ENCODE results near the gene SEM1.

DNA sequence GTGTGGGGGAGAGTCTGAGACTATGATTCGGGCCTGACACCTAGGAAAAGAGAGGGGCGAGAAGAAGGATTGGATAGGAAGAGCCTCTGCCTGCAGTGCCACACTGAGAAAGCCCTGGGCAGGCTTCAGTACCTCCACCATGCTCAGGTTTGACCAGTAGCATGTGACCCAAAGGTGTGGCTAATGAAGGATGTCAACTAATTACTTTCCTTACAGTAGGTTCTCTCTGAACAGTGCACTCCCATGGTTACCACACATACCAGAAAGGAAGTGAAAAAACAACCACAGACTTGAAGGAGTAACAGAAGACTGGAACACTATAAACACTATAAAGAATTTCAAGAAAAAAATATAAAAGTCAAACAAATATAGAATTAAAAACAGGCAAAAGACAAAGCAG, 46.2 kb downstream of the SEM1 start:
- TF ChIP-seq, protein P1, sequence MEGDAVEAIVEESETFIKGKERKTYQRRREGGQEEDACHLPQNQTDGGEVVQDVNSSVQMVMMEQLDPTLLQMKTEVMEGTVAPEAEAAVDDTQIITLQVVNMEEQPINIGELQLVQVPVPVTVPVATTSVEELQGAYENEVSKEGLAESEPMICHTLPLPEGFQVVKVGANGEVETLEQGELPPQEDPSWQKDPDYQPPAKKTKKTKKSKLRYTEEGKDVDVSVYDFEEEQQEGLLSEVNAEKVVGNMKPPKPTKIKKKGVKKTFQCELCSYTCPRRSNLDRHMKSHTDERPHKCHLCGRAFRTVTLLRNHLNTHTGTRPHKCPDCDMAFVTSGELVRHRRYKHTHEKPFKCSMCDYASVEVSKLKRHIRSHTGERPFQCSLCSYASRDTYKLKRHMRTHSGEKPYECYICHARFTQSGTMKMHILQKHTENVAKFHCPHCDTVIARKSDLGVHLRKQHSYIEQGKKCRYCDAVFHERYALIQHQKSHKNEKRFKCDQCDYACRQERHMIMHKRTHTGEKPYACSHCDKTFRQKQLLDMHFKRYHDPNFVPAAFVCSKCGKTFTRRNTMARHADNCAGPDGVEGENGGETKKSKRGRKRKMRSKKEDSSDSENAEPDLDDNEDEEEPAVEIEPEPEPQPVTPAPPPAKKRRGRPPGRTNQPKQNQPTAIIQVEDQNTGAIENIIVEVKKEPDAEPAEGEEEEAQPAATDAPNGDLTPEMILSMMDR (IDR thresholded peaks at IDR 0.05; ENCODE audit: insufficient read depth, low read depth, low read length), result no peak
- TF ChIP-seq EZH2 (IDR thresholded peaks at IDR 0.05; ENCODE audit: insufficient read depth, low read length), result no peak
